GM18907 (cell line): ENCODE results near the gene KANK2.
"Not testable (repeated sequence)": the region's sequence is repeated elsewhere in the genome, so short reads cannot be mapped to it uniquely, and the experiment has no call there.

Experiments
- ATAC-seq: cut with Tn5 transposase; IDR thresholded peaks from one replicate; pipeline ENCODE4 v1.9.1; 2021; ENCODE audit warnings: mild to moderate bottlenecking, moderate library complexity; ENCODE audit not compliant: unreplicated experiment

KANK2 gene

DNA sequence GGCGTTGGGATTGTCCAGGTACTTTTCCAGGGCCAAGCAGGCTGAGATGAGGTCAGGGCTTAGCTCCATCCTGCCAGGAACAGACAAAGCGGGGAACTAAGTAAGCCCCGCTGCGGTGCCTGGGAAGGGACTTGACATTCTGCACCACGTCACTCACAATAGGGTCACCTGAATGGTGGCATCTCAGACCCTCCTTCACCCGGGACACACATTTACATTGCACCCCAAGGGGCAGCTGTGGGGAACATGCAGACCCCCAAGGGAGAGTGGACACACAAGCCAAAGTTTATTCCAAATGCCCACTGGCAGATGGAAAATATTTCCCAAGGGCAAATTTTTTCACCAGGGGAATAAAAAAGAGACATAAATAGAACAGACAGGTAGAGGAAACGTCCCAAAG, 21.4 kb downstream of the KANK2 start:
- ATAC-seq = no peak

GRCh38 chr19:11174336-11174735, 23.0 kb downstream of the KANK2 start:
- ATAC-seq = no peak

DNA sequence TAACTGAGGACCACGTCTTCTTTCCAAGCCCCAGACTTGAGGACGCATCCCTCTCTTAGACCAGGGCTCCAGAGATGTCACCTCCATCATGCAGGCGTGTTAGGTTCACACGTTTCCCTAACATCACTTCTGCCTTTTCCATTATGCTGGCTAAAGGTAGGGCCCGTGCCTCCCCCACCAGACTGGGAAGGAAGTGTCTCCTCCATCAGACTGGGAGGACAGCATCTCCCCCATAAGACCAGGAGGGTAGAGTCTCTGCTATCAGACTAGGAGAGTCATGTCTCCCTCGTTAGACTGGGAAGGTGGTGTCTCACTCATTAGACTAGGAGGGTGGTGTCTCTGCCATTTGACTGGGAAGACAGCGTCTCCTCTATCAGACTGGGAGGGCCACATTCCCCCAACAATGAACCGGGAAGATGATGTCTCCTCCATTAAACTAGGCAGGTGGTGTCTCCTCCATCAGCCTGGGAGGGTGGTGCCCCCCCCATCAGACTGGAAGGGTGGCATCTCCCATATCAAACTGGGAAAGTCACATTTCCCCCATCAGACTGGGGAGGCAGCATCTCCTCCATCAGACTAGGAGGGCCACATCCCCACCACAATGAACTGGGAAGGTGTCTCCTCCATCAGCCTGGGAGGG, 23.7 kb downstream of the KANK2 start:
- no peak for ATAC-seq

DNA sequence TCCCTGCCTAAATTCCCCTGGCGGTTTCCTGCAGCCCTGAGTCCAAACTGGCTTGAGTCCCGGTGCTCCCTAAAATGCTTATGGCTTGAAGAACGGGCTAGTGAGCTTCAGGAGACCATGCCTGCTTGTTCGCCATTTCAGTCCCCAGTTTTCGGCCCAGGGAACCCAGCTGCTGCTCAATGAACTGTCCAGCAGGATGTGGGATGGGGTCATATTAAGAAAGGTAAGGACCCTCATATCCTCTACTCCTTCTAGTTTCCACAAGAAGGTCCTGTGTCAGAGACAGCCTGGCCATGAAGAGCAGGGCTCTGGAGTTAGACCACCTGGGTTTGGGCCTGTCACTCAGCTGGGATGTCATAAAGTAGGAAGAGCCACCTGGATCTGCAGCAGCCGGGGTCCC, 24.8 kb downstream of the KANK2 start:
- no peak for ATAC-seq

- ATAC-seq = no peak
Measured at GRCh38 chr19:11171144-11171543, 26.2 kb downstream of the KANK2 start.

DNA sequence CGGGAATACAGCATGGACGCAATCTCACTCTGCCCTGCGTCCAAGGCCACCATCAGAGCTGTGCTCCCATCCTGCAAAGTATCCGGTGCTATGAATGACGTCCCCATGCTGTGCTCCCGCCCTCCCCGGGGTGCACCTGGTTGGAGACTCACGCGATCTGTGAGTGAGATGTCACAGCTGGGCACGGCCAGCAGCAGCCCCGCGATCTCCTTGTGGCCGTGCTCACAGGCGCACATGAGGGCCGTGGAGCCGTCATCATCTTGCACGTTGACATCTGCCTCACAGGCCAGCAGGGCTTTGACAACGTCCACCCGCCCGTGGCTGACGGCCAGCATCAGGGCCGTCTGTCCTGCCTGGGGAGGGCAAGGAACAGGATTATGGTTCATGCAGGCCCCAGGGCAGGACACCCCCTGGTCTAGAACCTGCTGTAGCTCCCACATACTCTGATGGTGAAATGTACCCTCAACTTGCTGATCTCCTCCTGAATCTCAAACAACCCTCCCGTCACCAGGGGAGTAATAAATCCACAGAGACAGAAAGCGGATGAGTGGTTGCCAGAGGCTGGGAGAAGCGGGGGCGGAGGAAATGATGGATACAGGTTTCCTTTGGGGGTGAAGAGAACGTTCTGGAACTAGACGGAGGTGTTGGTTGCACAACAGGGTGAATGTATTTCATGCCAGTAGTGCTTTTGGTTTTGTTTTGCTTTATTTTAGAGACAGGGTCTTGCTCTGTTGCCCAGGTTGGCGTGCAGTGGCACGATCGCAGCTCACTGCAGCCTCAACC, 27.3 kb downstream of the KANK2 start:
- ATAC-seq = no peak

GRCh38 chr19:11168568-11168967, 28.8 kb downstream of the KANK2 start:
- no peak for ATAC-seq

DNA sequence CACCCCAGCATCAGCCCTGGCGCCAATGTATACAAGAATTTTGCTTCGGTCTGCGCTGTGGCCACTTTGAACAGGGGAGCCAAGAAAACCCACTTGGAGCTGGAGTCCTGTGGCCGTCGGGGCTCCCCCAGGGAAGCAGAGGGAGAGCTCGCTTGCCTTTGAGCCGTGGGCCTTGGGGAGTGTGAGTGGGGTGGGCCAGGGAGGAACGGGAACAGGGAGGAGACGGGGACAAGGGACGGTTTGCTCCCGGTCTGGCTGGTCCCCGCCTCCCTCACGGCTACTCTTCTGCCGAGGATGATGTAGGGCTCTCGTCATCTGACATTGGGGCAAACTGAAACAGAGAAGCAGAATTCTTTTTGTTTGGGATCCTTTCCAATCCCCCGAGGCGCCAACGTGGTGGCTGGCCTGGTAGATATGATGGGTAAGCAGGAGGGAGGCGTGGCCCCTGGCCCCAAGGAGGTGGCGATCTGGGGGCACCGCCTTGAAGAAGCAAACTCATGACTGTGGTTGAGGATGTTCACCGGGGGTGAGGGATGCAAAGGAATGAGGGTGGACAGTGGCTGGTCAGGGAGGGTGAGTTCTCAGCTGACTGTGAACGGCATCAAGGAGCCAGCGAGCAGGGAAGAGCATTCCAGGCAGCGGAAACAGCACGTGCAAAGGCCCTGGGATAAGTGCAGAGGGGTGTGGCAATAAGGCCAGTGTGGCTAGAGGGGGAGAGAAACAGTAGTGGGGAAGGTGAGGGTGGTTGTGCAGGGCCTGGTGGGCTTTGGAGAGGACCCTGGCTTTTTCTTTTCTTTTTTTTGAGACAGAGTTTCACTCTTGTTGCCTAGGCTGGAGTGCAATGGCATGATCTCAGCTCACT, 30.8 kb downstream of the KANK2 start:
- no peak for ATAC-seq

DNA sequence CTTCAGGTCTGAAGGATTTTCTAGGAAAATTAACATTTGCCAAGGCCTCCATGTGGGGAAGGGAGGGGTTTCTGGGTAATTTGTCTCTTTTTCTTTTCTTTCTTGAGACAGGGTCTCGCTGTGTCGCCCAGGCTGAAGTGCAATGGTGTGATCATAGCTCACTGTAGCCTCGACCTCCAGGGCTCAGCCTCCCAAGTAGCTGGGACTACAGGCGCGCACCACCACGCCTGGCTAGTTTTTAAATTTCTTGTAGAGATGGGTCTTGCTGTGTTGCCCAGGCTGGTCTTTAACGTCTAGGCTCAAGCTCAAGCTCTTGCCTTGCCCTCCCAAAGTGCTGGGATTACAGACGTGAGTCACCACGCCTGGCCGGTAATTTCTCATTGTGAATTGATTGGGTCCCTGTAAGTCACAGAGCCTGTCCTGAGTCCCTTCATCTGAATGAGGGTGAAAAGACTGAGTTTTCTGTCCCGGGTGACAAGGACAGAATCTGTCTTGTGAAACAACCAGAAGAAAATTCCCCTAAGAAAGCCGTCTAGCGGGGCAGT, 31.8 kb downstream of the KANK2 start:
- ATAC-seq = no peak

DNA sequence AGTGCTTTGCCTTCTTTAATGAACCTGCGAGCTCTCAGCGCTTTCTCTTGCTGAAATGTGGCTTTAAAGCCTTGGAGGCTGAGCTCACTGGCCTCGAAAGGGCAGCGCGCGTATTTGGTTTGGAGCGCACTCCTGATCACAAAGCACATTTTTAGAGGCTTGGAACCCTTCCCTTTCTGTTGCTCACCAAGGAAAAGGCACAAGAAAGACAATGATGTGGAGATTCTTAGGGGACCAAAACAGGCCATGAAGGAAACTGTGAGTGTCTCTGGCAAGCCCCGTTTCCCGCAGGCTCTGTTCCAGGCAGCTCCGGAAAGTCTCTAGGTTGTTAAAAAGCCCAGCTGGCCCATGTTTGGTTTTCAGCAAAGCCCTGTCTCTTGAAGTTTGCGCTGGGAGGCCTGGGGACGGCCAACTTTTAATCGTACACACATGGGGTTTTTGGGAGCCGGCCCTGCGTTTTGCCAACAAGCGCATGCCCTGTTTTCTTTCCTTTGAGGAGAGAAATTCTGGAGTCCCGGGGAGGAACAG, 32.4 kb downstream of the KANK2 start:
- no peak for ATAC-seq

DNA sequence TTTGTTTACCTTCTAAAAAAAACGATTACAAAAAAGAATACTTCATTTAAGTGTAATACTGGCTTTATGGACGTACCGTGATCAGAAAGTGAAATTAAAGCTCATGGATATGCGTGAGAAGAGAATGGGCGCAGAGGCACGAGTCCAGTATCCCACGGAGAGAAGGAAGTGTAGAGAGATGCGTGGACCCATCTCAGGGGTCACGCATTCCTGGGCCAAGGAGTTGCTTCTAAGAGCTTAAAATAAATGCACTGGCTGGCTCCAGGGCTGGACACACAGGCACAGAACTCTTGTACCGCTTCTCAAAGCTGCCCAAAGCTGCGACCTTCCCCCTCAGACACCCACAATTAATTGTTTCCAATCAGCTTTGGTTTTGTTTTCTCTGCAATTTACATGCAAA, 33.0 kb downstream of the KANK2 start:
- ATAC-seq = no peak

DNA sequence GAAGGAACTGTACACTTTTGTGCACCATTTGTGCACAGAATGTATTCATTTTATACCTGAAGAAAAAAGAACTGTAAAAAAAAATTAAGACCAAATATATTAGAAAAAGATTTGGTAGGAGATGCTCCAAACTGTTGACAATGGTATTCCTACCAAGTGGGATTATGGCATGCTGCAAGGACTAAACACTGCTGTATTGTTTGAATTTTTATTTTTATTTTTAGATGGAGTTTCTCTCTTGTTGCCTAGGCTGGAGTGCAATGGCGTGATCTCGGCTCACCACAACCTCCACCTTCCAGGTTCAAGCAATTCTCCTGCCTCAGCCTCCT, 36.9 kb downstream of the KANK2 start:
- not testable (repeated sequence) for ATAC-seq

DNA sequence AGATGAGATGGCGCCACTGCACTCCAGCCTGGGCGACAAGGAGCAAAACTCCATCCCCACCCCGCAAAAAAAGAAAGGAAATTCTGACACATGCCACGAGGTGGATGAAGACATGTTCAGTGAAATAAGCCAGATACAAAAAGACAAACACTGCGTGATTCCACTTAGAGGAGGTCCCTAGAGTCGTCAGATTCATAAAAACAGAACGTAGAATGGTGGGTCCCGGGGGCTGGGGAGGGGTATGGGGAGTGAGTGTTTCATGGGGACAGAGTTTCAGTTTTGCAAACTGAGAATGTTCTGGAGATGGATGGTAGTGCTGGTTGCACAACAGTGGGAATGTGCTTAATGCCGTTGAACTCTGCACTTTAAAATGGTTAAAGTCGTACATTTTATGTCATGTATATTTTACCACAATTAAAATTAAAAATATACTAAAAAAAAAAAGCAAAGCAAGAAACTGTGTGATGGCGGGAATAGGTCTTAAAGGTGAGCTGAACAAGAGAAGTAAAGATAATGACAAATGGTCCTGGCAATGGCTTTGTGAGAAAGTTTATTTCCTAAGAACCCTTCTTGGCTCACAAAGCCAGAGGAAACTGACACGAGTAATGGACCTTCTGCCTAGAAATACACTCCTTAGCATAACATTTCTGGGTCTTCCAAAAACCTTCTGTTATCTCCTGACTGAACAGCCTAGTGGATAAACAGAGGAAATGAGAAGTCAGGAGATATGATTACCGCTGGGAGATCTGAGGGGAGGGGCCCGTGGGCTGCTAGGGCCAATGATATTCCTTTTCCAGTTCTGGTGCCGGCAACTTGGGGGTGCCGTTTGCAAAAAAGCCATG, 37.5 kb downstream of the KANK2 start:
- ATAC-seq = no peak

GRCh38 chr19:11155373-11156120, 41.8 kb downstream of the KANK2 start, which contains the start of gene SPC24:
SPC24 (minus strand) TSS chr19:11155782; CDS start chr19:11155776, 6 bp downstream.
- ATAC-seq = peak; percentile 96

DNA sequence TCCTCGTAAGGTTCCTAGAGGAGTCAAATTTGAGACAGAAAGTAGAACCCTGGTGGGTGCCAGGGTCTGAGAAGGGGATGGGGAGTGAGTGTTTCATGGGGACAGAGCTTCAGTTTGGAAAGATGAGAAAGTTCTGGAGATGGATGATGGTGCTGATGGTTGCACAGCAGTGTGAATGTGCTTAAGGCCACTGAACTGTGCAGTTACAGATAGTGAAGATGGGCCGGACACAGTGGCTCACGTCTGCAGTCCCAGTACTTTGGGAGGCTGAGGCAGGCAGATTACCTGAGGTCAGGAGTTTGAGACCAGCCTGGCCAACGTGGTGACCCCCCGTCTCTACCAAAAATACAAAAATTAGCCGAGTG, 42.7 kb downstream of the KANK2 start:
- no peak for ATAC-seq

DNA sequence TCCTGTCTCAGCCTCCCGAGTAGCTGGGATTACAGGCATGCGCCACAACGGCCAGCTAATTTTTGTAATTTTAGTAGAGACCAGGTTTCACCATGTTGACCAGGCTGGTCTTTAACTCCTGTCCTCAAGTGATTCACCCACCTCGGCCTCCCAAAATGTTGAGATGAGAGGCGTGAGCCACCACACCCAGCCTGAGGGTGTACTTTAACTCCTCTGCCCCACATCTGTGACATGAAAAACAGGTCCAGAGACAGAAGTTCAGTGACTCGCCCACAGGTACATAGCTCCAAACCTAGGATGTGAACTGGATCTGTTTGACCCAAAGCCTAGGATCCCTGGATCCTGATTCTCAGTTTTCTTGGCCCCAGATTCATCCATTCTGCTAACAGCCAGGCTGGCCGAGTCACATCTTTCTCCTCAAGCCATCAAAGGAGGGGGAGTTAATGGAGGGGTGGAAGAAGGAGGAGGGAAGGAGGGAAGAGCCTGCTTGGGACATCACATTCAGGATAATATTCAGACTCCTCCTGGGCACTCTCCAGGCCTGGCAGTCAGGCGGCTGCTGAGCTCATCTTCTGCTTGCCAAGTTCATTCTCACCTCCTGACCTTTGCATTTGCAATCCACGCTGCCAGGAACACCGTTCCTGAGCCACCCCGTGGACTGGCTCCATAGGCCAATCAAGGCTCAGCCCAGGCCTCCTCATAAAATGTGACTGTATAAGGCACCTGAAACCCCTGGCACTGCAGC, 44.9 kb downstream of the KANK2 start:
- no peak for ATAC-seq

DNA sequence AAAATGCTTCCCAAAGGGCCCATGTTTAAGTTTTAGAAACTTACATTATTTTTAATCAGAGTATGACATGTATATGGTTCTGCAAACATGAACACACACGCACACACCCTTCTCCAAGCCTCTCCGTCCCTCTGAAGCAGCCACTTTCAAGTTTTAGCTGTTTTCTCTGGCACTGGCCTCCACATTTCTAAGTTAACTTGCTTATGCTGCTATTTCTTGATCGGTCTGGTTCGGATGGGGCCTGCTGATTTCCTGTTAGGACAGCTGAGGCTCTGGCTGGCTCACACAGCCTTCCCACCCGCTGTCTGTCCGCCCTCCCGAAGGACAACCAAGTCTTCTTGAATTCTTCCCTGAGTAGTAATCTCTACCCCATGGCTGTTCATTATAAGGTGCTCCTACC, 46.2 kb downstream of the KANK2 start:
- no peak for ATAC-seq

DNA sequence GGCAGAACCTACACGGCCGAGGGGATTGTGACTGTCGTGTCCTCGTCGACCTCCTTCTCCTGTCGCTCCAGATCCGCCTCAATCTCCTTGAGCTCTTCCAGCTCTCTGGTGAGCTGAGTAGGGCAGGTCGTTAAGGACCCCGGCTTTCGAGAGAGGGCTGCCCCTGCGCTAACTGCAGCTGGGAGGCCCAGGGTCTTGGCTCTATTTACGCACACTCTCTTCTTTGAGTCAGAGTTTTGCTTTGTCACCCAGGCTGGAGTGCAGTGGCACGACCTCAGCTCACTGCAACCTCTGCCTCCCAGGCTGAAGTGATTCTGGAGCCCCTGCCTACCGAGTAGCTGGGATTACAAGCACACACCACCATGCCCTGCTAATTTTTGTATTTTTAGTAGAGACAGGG, 49.3 kb downstream of the KANK2 start:
- no peak for ATAC-seq

DNA sequence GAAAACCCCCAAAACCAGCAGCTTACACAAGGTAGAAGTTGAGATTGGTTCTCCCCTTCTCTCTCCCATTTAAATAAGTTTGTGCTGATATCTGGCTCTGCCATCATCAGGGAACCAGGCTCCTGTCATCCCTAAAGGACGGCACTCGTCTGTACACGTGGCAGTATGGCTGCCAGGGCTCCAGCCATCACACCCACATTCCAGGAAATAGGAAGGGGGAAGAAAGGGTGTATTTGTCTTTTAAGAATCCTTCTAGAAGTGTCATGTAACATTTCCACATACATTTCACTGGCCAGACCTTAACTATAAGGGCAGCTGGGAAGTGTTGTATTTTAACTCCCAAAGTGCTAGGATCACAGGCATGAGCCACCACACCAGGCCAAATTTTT, 51.8 kb downstream of the KANK2 start:
- ATAC-seq = no peak
